ENCODE measurements around the gene PRKCH. TPM values are rescaled to one million over a fixed set of nuclear protein-coding genes. Genes with fewer than 3 reads are reported as not detected.

PRKCH gene
- polyA plus RNA-seq, 1 donor from 2014 or later = 2.0 TPM

DNA sequence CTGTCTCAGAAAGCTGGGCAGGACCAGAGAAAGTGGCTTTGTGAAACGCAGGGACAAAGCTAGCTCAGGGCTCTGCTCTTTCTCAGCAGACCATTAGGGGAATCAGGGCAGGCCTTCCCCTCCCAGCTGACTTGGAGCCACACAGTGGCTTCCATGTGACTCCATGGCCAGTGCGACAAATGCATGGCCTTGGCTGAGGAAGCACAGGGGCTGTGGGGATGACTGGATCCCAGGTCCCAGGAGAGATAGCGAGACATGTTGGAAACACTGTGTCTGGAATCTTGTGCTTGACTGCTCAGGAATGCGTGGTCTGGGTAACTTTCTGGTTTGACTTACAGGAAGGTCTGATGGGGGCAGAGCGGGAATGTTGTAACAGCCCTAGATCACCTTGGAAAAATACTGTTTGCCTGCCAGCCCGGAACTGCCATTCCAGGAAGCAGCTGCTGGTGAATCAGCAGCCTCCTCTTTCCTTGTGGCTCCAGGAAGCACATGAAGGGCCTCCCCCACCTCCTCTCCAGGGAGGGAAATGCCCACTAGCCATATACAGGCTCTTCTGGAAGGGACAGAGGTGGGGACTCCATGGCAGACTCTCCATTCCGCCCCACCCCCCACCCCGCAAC, 240.4 kb downstream of the PRKCH start:
- Histone ChIP-seq H4K20me1 (ENCODE audit: insufficient read depth) (no peaks in the 10 kb centered on the region), H3K4me2 (ENCODE audit: low read length) (no peak overlapping the region), H3K9ac (ENCODE audit: low read length) (no peak overlapping the region), H3K9me3 (ENCODE audit: low read length) (no peaks in the 10 kb centered on the region), H3K79me2 (replicated peaks; ENCODE audit: insufficient read depth, low read length) (no peaks in the 10 kb centered on the region), H3K9me2 (ENCODE audit: insufficient read depth, low read length) (no peaks in the 10 kb centered on the region), H3F3A (ENCODE audit: insufficient read depth, low read length, poor library complexity, severe bottlenecking) (no peaks in the 10 kb centered on the region), H3K27ac (ENCODE audit: low read length) (no peak overlapping the region), H3K4me3 (ENCODE audit: low read length) (no peak overlapping the region), H3K27me3 (ENCODE audit: insufficient read depth, low read depth, low read length) (no peaks in the 10 kb centered on the region), H3K36me3 (ENCODE audit: insufficient read depth, low read length) (no peaks in the 10 kb centered on the region), H2AFZ (ENCODE audit: low read depth, low read length) (no peak overlapping the region)
- TF ChIP-seq POLR2AphosphoS5 (IDR thresholded peaks at IDR 0.05) (no peak), TAF1 (IDR thresholded peaks at IDR 0.05; ENCODE audit: low read depth) (no peak), EZH2 (IDR thresholded peaks at IDR 0.05; ENCODE audit: borderline replicate concordance, insufficient read depth, low read length, poor library complexity, severe bottlenecking) (no peak), RAD21 (conservative IDR thresholded peaks at IDR 0.05) (no peak), SMC3 (conservative IDR thresholded peaks at IDR 0.05; ENCODE audit: poor library complexity) (no peak), EP300 (conservative IDR thresholded peaks at IDR 0.05; ENCODE audit: poor library complexity, severe bottlenecking) (no peak), MXI1 (conservative IDR thresholded peaks at IDR 0.05; ENCODE audit: poor library complexity, severe bottlenecking) (no peak)
- TF ChIP-seq, protein P1, sequence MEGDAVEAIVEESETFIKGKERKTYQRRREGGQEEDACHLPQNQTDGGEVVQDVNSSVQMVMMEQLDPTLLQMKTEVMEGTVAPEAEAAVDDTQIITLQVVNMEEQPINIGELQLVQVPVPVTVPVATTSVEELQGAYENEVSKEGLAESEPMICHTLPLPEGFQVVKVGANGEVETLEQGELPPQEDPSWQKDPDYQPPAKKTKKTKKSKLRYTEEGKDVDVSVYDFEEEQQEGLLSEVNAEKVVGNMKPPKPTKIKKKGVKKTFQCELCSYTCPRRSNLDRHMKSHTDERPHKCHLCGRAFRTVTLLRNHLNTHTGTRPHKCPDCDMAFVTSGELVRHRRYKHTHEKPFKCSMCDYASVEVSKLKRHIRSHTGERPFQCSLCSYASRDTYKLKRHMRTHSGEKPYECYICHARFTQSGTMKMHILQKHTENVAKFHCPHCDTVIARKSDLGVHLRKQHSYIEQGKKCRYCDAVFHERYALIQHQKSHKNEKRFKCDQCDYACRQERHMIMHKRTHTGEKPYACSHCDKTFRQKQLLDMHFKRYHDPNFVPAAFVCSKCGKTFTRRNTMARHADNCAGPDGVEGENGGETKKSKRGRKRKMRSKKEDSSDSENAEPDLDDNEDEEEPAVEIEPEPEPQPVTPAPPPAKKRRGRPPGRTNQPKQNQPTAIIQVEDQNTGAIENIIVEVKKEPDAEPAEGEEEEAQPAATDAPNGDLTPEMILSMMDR (IDR thresholded peaks at IDR 0.05; ENCODE audit: poor library complexity, severe bottlenecking) = no peak
- TF ChIP-seq, protein P2, sequence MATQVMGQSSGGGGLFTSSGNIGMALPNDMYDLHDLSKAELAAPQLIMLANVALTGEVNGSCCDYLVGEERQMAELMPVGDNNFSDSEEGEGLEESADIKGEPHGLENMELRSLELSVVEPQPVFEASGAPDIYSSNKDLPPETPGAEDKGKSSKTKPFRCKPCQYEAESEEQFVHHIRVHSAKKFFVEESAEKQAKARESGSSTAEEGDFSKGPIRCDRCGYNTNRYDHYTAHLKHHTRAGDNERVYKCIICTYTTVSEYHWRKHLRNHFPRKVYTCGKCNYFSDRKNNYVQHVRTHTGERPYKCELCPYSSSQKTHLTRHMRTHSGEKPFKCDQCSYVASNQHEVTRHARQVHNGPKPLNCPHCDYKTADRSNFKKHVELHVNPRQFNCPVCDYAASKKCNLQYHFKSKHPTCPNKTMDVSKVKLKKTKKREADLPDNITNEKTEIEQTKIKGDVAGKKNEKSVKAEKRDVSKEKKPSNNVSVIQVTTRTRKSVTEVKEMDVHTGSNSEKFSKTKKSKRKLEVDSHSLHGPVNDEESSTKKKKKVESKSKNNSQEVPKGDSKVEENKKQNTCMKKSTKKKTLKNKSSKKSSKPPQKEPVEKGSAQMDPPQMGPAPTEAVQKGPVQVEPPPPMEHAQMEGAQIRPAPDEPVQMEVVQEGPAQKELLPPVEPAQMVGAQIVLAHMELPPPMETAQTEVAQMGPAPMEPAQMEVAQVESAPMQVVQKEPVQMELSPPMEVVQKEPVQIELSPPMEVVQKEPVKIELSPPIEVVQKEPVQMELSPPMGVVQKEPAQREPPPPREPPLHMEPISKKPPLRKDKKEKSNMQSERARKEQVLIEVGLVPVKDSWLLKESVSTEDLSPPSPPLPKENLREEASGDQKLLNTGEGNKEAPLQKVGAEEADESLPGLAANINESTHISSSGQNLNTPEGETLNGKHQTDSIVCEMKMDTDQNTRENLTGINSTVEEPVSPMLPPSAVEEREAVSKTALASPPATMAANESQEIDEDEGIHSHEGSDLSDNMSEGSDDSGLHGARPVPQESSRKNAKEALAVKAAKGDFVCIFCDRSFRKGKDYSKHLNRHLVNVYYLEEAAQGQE (IDR thresholded peaks at IDR 0.05; ENCODE audit: borderline replicate concordance) = no peak

DNA sequence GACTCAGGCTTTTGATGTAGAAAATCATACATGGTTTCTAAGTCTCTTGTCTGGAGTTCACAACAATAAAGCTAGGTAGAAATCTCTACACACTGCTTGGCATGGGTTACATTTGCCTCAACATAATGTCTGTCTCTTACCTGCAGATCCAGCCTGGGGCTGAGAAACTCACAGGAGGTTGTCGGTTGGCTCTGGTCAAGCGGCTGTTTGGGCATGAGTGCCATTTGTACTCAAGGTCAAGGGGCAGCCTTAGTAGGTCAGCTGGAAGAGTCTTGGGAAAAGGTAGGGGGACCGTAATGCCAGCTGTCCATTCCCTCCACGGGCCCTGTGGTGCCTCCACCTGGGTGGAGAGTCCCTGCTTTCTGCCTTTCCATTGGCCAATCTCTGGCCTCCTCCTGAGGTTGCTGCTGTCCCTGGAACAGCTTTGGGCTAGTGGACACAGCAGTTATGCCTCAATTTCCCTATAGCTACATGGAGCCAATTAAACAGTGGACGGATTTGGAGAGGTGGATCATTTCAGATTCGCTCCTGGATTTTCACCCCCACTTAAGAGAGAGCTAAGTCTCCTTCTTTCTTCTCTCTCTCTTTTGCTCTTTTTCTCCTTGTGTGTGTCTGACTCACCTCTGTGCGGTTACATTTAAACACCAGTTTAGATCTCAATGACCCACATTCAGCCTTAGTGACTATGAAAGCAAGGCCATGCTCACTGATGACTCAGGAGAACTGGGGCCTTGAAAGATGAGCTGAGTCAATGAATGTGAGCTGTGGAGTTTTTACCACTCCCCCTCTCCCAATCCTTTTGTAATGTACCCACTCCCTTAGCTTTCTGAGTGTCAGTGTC, 241.2 kb downstream of the PRKCH start:
- no peak overlapping the region for H2AFZ ChIP-seq (ENCODE audit: low read depth, low read length)
- no peak overlapping the region for H3K4me2 ChIP-seq (ENCODE audit: low read length)

More for the DNA sequence above, 241.2 kb downstream of the PRKCH start:
- no peaks in the 10 kb centered on the region for H3K27me3 ChIP-seq (ENCODE audit: insufficient read depth, low read depth, low read length)
- H3F3A ChIP-seq (ENCODE audit: insufficient read depth, low read length, poor library complexity, severe bottlenecking) = no peaks in the 10 kb centered on the region
- H3K9me3 ChIP-seq (ENCODE audit: low read length) = no peaks in the 10 kb centered on the region
- H3K9me2 ChIP-seq (ENCODE audit: insufficient read depth, low read length) = no peaks in the 10 kb centered on the region
- H4K20me1 ChIP-seq (ENCODE audit: insufficient read depth) = no peaks in the 10 kb centered on the region
- H3K4me3 ChIP-seq (ENCODE audit: low read length) = no peak overlapping the region
- no peak for TF ChIP-seq SMC3 (conservative IDR thresholded peaks at IDR 0.05; ENCODE audit: poor library complexity)
- no peak for TF ChIP-seq MXI1 (conservative IDR thresholded peaks at IDR 0.05; ENCODE audit: poor library complexity, severe bottlenecking)
- TF ChIP-seq POLR2AphosphoS5 (IDR thresholded peaks at IDR 0.05) = no peak
- TF ChIP-seq EP300 (conservative IDR thresholded peaks at IDR 0.05; ENCODE audit: poor library complexity, severe bottlenecking) = no peak
- TF ChIP-seq, protein P1 (IDR thresholded peaks at IDR 0.05; ENCODE audit: poor library complexity, severe bottlenecking) = no peak
- TF ChIP-seq, protein P2 (IDR thresholded peaks at IDR 0.05; ENCODE audit: borderline replicate concordance) = no peak
- TF ChIP-seq RAD21 (conservative IDR thresholded peaks at IDR 0.05) = no peak
- TF ChIP-seq EZH2 (IDR thresholded peaks at IDR 0.05; ENCODE audit: borderline replicate concordance, insufficient read depth, low read length, poor library complexity, severe bottlenecking) = no peak
- no peak for TF ChIP-seq TAF1 (IDR thresholded peaks at IDR 0.05; ENCODE audit: low read depth)
- H3K27ac ChIP-seq (ENCODE audit: low read length) = no peak overlapping the region
- no peak overlapping the region for H3K9ac ChIP-seq (ENCODE audit: low read length)
- no peaks in the 10 kb centered on the region for H3K36me3 ChIP-seq (ENCODE audit: insufficient read depth, low read length)
- H3K79me2 ChIP-seq (replicated peaks; ENCODE audit: insufficient read depth, low read length) = no peaks in the 10 kb centered on the region
